Panc1 (cell line): ENCODE data around the gene CTR9. TPM values are rescaled to one million over a fixed set of nuclear protein-coding genes. Genes with fewer than 3 reads are reported as not detected.

Source experiments
- ATAC-seq: fragments of 200-7000 bp; cut with Tn5 transposase; 2 replicates; pipeline ENCODE4 v1.9.1; 2020; ENCODE audit warnings: mild to moderate bottlenecking, moderate library complexity
- BruUV-seq: library from RNA; stranded (reverse); fragments of 400-500 nt; replicated peaks from 2 replicates; lab custom pipeline; 2021; lab: Mats Ljungman, UMichigan
- CTCF ChIA-PET: fragments of 300-600 bp; sonication (Branson Sonifier 250); formaldehyde crosslinking; loops from one replicate; lab custom pipeline; 2022; ENCODE audit warnings: antibody characterized with exemption; lab: Charles Lee
- POLR2A ChIA-PET: fragments of 300-600 bp; sonication (Branson Sonifier 250); formaldehyde crosslinking; loops from one replicate; lab custom pipeline; 2022; ENCODE audit warnings: antibody characterized with exemption; lab: Charles Lee
- DNase-seq: peaks from one replicate; pipeline ENCODE4 v3.0.0-alpha.2; 2010; ENCODE audit warnings: low read depth, low spot score
- H3K27ac ChIP-seq: 2 replicates; pipeline ENCODE4 v1.5.1; 2011; ENCODE audit warnings: mild to moderate bottlenecking, low read length, inconsistent platforms
- H3K27me3 ChIP-seq: fragments of 200-500 bp; sonication (Bioruptor generic); 2 replicates; pipeline ENCODE4 v1.6.0; 2014; ENCODE audit warnings: low read length, inconsistent platforms; ENCODE audit not compliant: control insufficient read depth, insufficient read depth
- H3K36me3 ChIP-seq: fragments of 200-500 bp; sonication (Bioruptor generic); 2 replicates; pipeline ENCODE4 v1.5.1; 2014; ENCODE audit warnings: inconsistent platforms, mild to moderate bottlenecking, low read length, moderate library complexity; ENCODE audit not compliant: control insufficient read depth, insufficient read depth
- H3K4me1 ChIP-seq: 2 replicates; pipeline ENCODE4 v1.5.1; 2011; ENCODE audit warnings: inconsistent platforms, mild to moderate bottlenecking, low read length, moderate library complexity; ENCODE audit not compliant: control insufficient read depth, insufficient read depth
- H3K4me3 ChIP-seq, 2 experiments: 2 replicates each; pipeline ENCODE4 v1.5.1; 2011 to 2012; ENCODE audit warnings: low read depth in 2 of 2, low read length in 2 of 2, mild to moderate bottlenecking in 2 of 2, inconsistent platforms in 1 of 2, moderate library complexity in 1 of 2
- H3K9me3 ChIP-seq: fragments of 200-500 bp; sonication (Bioruptor generic); 2 replicates; pipeline ENCODE4 v1.5.1; 2014; ENCODE audit warnings: low read depth, mild to moderate bottlenecking, inconsistent platforms, low read length, moderate library complexity; ENCODE audit not compliant: control insufficient read depth, insufficient read depth
- POLR2AphosphoS5 ChIP-seq: IDR thresholded peaks from 2 replicates; pipeline ENCODE4 v1.6.1; 2012; ENCODE audit warnings: mild to moderate bottlenecking, low read depth, low read length, moderate library complexity
- SIN3A ChIP-seq: IDR thresholded peaks from 2 replicates; pipeline ENCODE4 v1.6.1; 2012; ENCODE audit warnings: low read depth, mild to moderate bottlenecking, low read length, moderate library complexity, borderline replicate concordance; ENCODE audit not compliant: insufficient read depth
- TCF7L2 ChIP-seq: IDR thresholded peaks from 2 replicates; pipeline ENCODE4 v1.6.1; 2011; ENCODE audit warnings: mild to moderate bottlenecking, low read depth, low read length, inconsistent platforms
- in situ Hi-C: cut with HindIII; loops from 2 replicates; pipeline ENCODE4 v1.10.0; 2016; ENCODE audit warnings: low sequenced_read_pairs, low pct_unique_long_range_greater_than_20kb
- intact Hi-C: fragments of 100-400 bp; cut with micrococcal nuclease; formaldehyde crosslinking; loops from one replicate; pipeline ENCODE4 v1.10.0; 2022; ENCODE audit not compliant: unreplicated experiment
- total RNA-seq: library from RNA; stranded (reverse); gene quantifications from one replicate; pipeline ENCODE4 v1.2.1, GENCODE V29; 2021; ENCODE audit not compliant: unreplicated experiment
- TF ChIP-seq, protein P1 (sequence below): fragments of 450-650 bp; IDR thresholded peaks from 2 replicates; pipeline ENCODE4 v1.5.1; 2017; ENCODE audit warnings: mild to moderate bottlenecking
- TF ChIP-seq, protein P2 (sequence below), 2 experiments: IDR thresholded peaks; 2 replicates each; pipeline ENCODE4 v1.6.1; 2011 to 2012; ENCODE audit warnings: low read depth in 2 of 2, control low read depth in 1 of 2, low read length in 1 of 2, mild to moderate bottlenecking in 1 of 2, moderate library complexity in 1 of 2; ENCODE audit not compliant: insufficient read depth in 1 of 2

CTR9 gene
- total RNA-seq, 1 experiment from 2014 or later, result 60.1 TPM

DNA sequence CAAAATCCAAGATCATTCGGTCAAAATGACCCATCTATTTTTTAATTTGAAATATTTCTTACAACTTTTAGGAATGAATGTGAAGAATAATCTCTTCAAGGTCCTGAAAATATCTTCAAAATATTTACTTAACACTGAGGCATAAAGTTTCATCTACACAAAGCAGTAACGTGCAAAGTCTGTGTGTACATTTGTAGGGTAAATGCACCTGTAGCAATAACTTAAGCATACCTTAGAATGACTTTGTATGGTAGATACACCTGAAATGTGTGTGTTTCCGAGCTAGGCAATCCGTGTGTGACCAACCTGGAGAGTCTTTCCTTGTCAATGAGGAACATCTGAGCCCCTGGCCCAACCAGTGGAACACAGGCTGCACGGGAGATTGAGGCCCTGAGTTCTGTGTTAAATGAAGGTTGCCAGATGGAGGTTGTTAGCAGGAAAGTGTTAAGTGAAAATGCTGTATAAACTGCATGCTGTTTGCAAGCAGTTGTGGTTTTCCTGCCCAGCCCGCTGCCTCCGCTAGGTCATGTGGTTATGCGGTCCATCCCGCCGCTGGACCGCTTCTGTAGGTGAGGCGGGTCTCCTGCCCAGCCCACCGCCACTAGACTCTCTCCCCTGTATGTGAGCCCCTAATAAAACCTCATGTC lies 7.6 kb upstream of the CTR9 start:
- CTCF ChIA-PET, result no interaction called here
- ATAC-seq (no peak), DNase-seq (no peak)
- Histone ChIP-seq H3K27ac (no peak overlapping the region), H3K4me3 (no peak overlapping the region), H3K9me3 (no peaks in the 10 kb centered on the region), H3K27me3 (no peaks in the 10 kb centered on the region), H3K4me1 (peaks cover 8% of the 10 kb centered on the region), H3K36me3 (no peaks in the 10 kb centered on the region)
- no peak for TF ChIP-seq POLR2AphosphoS5
- TF ChIP-seq, protein P1, sequence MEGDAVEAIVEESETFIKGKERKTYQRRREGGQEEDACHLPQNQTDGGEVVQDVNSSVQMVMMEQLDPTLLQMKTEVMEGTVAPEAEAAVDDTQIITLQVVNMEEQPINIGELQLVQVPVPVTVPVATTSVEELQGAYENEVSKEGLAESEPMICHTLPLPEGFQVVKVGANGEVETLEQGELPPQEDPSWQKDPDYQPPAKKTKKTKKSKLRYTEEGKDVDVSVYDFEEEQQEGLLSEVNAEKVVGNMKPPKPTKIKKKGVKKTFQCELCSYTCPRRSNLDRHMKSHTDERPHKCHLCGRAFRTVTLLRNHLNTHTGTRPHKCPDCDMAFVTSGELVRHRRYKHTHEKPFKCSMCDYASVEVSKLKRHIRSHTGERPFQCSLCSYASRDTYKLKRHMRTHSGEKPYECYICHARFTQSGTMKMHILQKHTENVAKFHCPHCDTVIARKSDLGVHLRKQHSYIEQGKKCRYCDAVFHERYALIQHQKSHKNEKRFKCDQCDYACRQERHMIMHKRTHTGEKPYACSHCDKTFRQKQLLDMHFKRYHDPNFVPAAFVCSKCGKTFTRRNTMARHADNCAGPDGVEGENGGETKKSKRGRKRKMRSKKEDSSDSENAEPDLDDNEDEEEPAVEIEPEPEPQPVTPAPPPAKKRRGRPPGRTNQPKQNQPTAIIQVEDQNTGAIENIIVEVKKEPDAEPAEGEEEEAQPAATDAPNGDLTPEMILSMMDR, result no peak
- TF ChIP-seq SIN3A, result no peak
- TF ChIP-seq, protein P2, sequence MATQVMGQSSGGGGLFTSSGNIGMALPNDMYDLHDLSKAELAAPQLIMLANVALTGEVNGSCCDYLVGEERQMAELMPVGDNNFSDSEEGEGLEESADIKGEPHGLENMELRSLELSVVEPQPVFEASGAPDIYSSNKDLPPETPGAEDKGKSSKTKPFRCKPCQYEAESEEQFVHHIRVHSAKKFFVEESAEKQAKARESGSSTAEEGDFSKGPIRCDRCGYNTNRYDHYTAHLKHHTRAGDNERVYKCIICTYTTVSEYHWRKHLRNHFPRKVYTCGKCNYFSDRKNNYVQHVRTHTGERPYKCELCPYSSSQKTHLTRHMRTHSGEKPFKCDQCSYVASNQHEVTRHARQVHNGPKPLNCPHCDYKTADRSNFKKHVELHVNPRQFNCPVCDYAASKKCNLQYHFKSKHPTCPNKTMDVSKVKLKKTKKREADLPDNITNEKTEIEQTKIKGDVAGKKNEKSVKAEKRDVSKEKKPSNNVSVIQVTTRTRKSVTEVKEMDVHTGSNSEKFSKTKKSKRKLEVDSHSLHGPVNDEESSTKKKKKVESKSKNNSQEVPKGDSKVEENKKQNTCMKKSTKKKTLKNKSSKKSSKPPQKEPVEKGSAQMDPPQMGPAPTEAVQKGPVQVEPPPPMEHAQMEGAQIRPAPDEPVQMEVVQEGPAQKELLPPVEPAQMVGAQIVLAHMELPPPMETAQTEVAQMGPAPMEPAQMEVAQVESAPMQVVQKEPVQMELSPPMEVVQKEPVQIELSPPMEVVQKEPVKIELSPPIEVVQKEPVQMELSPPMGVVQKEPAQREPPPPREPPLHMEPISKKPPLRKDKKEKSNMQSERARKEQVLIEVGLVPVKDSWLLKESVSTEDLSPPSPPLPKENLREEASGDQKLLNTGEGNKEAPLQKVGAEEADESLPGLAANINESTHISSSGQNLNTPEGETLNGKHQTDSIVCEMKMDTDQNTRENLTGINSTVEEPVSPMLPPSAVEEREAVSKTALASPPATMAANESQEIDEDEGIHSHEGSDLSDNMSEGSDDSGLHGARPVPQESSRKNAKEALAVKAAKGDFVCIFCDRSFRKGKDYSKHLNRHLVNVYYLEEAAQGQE (IDR thresholded peaks at IDR 0.05; ENCODE audit: insufficient read depth in 1 of 2, low read depth in 2 of 2, low read length in 1 of 2), result no peak
- no peak for TF ChIP-seq TCF7L2
- no TSS peak for BruUV-seq
- POLR2A ChIA-PET, result no interaction called here
- intact Hi-C loops (no loop called here), in situ Hi-C loops (no loop called here)

DNA sequence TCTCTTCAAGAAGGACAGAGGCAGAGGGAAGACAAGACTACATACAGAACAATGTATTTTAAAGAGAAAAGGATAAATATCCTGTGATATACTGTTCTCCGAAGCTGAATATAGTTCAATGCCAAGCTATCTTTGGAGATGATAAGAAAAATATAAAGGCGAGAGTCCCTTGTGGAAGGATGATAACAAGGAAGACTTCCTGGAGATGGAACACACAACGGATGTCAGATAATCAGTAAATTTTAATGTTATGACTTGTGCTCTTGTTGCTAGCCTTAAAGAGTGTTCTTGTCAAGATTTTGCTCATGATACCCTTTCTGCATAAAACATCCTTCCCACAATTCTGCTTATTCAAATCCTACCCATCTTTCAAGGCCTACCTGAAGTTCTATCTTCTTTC lies 6.8 kb upstream of the CTR9 start:
- in situ Hi-C loops (no loop called here), intact Hi-C loops (no loop called here)
- Histone ChIP-seq H3K9me3 (no peaks in the 10 kb centered on the region), H3K4me3 (no peak overlapping the region), H3K27ac (no peak overlapping the region), H3K4me1 (peaks cover 8% of the 10 kb centered on the region), H3K27me3 (no peaks in the 10 kb centered on the region), H3K36me3 (no peaks in the 10 kb centered on the region)
- ChIA-PET POLR2A (no interaction called here), CTCF (no interaction called here)
- no TSS peak for BruUV-seq
- no peak for ATAC-seq
- TF ChIP-seq, protein P1, result no peak
- no peak for TF ChIP-seq POLR2AphosphoS5
- TF ChIP-seq SIN3A, result no peak
- TF ChIP-seq TCF7L2, result no peak
- TF ChIP-seq, protein P2 (IDR thresholded peaks at IDR 0.05; ENCODE audit: insufficient read depth in 1 of 2, low read depth in 2 of 2, low read length in 1 of 2), result no peak
- DNase-seq, result no peak
